Kidney epithelial cell (primary cell): ENCODE data around the gene ANKFY1. TPM values are rescaled to one million over a fixed set of nuclear protein-coding genes. Genes with fewer than 3 reads are reported as not detected.

Experiments used
- DNase-seq: peaks from one replicate; pipeline ENCODE4 v3.0.0-alpha.2; 2010; ENCODE audit warnings: low read depth
- H3K27me3 ChIP-seq: 2 replicates; pipeline ENCODE4 v1.6.0; 2011; ENCODE audit warnings: low read length; ENCODE audit not compliant: control insufficient read depth, insufficient read depth
- H3K36me3 ChIP-seq: 2 replicates; pipeline ENCODE4 v1.5.1; 2011; ENCODE audit warnings: low read length; ENCODE audit not compliant: control insufficient read depth, insufficient read depth
- H3K4me3 ChIP-seq: 2 replicates; pipeline ENCODE4 v1.5.1; 2011; ENCODE audit warnings: low read depth, mild to moderate bottlenecking, control low read depth, low read length
- total RNA-seq: library from RNA; depleted of rRNA; stranded (reverse); fragments of >200 nt; gene quantifications from 2 replicates; pipeline ENCODE4 v1.2.3, GENCODE V29; 2015
- TF ChIP-seq, protein P1 (sequence below): IDR thresholded peaks from 2 replicates; pipeline ENCODE4 v1.5.1; 2011; ENCODE audit warnings: mild to moderate bottlenecking, moderate library complexity, low read length, control low read depth, inconsistent platforms; ENCODE audit not compliant: insufficient read depth, poor library complexity, severe bottlenecking

The ANKFY1 gene
- total RNA-seq, 1 donor from 2014 or later = 39.4 TPM

DNA sequence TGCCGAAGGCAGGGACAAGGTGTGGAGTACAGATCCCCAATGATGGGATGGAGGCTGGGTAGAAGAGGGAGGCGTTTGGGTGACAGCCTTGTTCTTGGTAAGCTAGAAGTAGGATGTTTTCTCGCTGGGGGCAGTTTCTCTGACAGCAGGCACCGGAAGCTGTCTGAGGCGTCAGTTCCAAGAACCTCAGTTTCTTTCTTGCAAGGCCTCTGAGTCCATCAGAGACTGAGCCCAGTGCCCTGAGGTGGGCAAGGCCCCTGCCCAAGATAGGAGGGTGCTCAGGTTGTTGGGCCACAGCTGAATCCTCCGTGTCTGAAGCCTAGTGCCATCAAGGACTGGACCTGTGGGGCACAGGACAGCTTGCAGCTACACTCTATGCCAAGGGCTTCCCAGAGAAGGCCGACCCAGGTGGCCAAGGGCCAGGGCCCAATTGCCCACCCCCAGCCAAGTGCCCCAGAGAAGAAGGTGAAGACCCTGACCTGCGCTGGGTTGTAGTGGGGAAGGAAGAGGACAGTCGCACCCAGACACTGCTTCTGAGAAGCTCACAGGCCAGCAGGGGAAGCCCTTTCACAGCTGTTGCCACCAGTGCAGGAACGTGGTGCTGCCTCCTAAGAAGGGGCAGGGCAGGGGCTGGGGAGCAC lies 107.7 kb downstream of the ANKFY1 start:
- Histone ChIP-seq H3K4me3 (no peak overlapping the region), H3K27me3 (no peaks in the 10 kb centered on the region), H3K36me3 (no peaks in the 10 kb centered on the region)
- no peak for DNase-seq
- TF ChIP-seq, protein P1, sequence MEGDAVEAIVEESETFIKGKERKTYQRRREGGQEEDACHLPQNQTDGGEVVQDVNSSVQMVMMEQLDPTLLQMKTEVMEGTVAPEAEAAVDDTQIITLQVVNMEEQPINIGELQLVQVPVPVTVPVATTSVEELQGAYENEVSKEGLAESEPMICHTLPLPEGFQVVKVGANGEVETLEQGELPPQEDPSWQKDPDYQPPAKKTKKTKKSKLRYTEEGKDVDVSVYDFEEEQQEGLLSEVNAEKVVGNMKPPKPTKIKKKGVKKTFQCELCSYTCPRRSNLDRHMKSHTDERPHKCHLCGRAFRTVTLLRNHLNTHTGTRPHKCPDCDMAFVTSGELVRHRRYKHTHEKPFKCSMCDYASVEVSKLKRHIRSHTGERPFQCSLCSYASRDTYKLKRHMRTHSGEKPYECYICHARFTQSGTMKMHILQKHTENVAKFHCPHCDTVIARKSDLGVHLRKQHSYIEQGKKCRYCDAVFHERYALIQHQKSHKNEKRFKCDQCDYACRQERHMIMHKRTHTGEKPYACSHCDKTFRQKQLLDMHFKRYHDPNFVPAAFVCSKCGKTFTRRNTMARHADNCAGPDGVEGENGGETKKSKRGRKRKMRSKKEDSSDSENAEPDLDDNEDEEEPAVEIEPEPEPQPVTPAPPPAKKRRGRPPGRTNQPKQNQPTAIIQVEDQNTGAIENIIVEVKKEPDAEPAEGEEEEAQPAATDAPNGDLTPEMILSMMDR = no peak

DNA sequence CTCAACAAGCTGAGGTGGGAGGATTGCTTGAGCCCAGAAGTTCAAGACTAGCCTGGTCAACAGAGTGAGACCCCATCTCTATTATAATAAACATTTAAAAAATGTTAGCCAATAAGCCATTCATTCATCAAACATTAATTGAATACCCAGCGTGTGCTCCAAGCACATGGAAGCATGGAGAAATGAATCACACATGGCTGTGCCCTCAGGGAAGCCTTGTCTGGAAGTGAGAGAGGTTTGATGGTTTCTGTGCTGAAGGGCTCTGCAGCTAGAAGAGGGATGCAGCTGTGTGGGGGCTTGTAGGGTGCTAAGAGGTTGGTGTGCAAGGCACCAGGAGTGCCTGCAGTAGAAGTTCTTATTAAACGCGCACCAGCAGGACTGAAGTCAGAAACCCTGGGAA lies 109.6 kb downstream of the ANKFY1 start:
- Histone ChIP-seq H3K36me3 (no peaks in the 10 kb centered on the region), H3K4me3 (no peak overlapping the region), H3K27me3 (no peaks in the 10 kb centered on the region)
- TF ChIP-seq, protein P1 = no peak
- DNase-seq = no peak

DNA sequence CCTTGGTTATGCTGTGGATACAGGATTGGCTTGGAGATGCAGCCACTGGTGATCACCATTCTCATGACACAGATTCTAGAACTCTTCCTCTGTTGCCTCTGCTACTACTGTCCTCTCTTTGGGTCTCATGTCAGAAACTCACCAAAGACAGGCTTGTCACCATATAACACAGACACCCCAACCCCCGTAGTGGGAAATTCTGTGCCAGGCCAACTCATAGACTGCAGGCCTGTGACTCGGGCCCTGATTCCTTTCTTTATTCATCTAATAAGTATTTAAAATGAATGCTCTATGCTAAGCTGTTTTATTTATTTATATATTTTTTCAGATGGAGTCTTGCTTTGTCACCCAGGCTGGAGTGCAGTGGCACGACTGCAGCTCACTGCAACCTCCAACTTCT lies 111.3 kb downstream of the ANKFY1 start:
- no peaks in the 10 kb centered on the region for H3K36me3 ChIP-seq
- H3K27me3 ChIP-seq = no peaks in the 10 kb centered on the region
- H3K4me3 ChIP-seq = no peak overlapping the region
- TF ChIP-seq, protein P1 = no peak
- DNase-seq = no peak

DNA sequence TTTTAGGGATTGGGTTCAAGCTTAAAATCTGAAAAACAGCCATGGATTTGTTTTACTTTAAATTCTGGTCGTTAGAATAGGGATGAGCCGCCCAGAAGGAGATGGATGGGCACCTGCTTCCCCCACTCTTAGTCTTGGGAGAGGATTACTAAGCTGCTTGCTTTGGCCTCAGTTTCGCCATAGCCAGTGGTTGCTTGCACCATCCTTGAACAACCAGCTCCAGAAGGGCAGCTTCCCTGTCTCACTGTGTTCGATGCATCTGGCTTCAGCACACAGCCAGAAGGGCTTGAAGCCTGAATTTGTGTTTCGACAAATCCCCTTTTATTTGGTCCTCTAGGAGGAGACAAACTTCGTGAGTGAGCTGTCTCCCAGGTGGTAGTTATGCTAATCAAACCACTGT lies 113.7 kb downstream of the ANKFY1 start:
- Histone ChIP-seq H3K4me3 (no peak overlapping the region), H3K36me3 (no peaks in the 10 kb centered on the region)
- TF ChIP-seq, protein P1 = no peak

DNA sequence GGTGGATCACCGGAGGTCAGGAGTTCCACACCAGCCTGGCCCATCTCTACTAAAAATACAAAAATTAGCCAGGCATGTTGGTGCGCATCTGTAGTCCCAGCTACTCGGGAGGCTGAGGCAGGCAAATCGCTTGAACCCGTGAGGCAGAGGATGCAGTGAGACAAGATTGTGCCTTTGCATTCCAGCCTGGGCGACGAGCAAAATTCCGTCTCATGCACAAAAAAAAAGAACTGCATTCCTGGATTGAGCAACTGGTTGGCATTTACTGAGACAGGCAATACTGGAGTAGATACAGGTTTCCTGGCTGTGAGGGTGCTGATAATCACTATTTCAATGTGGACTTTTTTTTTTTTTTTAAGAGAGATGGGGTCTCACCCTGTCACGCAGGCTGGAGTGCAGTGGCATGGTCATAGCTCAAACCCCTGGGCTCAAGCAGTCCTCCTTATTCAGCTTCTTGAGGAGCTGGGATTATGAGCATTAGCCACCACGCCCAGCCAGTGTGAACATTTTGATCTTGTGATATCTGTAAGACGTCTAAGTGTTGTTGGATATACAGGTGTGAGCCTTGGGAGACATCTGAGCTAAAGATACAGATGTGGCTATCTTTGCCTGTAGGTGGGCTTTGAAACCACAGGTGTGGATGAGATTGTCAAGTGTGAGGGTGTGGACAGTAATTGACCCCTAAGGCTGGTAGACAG lies 115.0 kb downstream of the ANKFY1 start:
- Histone ChIP-seq H3K4me3 (no peak overlapping the region), H3K36me3 (no peaks in the 10 kb centered on the region), H3K27me3 (no peaks in the 10 kb centered on the region)
- TF ChIP-seq, protein P1 = no peak
- DNase-seq = no peak

More for the DNA sequence above, 113.7 kb downstream of the ANKFY1 start:
- no peak for DNase-seq
- no peaks in the 10 kb centered on the region for H3K27me3 ChIP-seq
